Natural killer cell treated with Interleukin-12 subunit alpha and Interleukin-12 subunit beta and Interleukin-15 and Interleukin-18, amount 100 ng/mL, for 72 hours (primary cell): Measurements from ENCODE around the gene SLC44A5. TPM values are rescaled to one million over a fixed set of nuclear protein-coding genes. Genes with fewer than 3 reads are reported as not detected.
"Not testable (repeated sequence)": the region's sequence is repeated elsewhere in the genome, so short reads cannot be mapped to it uniquely, and the experiment has no call there.

Experiments
- ATAC-seq, 2 donors: fragments of 150-1000 bp; cut with Tn5 transposase in 1 of 2; sonication (Bioruptor Pico), chemical (Tn5 transposase) in 1 of 2; 2 replicates each; pipeline ENCODE4 v1.10.0; 2021
- DNase-seq: peaks from one replicate; pipeline ENCODE4 v3.0.0; 2022; ENCODE audit warnings: low spot score
- H3K27ac Mint-ChIP-seq, 2 donors: 1 replicate in 1 of 2; 2 replicates in 1 of 2; pipeline ENCODE4 v1.8.0; 2022; ENCODE audit warnings: mixed read lengths in 2 of 2, mild to moderate bottlenecking in 1 of 2, moderate library complexity in 1 of 2
- H3K27me3 Mint-ChIP-seq, 2 donors: 1 replicate in 1 of 2; 2 replicates in 1 of 2; pipeline ENCODE4 v1.8.0; 2022; ENCODE audit warnings: mixed read lengths in 2 of 2
- H3K36me3 Mint-ChIP-seq: one replicate; pipeline ENCODE4 v1.8.0; 2022; ENCODE audit warnings: mixed read lengths
- H3K4me1 Mint-ChIP-seq, 2 donors: 1 replicate in 1 of 2; 2 replicates in 1 of 2; pipeline ENCODE4 v1.8.0; 2022; ENCODE audit warnings: low read depth in 2 of 2, mixed read lengths in 2 of 2, mild to moderate bottlenecking in 1 of 2
- H3K4me3 Mint-ChIP-seq: one replicate; pipeline ENCODE4 v1.8.0; 2022; ENCODE audit warnings: mixed read lengths
- H3K9me3 Mint-ChIP-seq: 2 replicates; pipeline ENCODE4 v1.8.0; 2022; ENCODE audit warnings: mixed read lengths
- total RNA-seq, 2 donors: library from RNA; stranded (reverse); gene quantifications; one replicate each; pipeline ENCODE4 v1.2.3, GENCODE V29; 2022

Gene SLC44A5
- total RNA-seq, 2 donors from 2014 or later: 0.14 TPM; not detected in 1

GRCh38 chr1:75615613-75616435 lies 4.9 kb upstream of the SLC44A5 start:
- Mint-ChIP-seq H3K27me3 (peaks cover 47 to 62% of the 10 kb centered on the region in 2 donors), H3K36me3 (peaks cover 4% of the 10 kb centered on the region), H3K27ac (no peak overlapping the region), H3K9me3 (no peaks in the 10 kb centered on the region), H3K4me3 (peak overlapping the region; percentile 34), H3K4me1 (peaks cover 10% of the 10 kb centered on the region in 2 donors)
- no peak for DNase-seq
- peak; percentile 42 to 50 for ATAC-seq

GRCh38 chr1:75614399-75614756 lies 3.5 kb upstream of the SLC44A5 start:
- no peak for DNase-seq
- Mint-ChIP-seq H3K36me3 (peaks cover 4% of the 10 kb centered on the region), H3K4me1 (peaks cover 10% of the 10 kb centered on the region in 2 donors), H3K9me3 (no peaks in the 10 kb centered on the region), H3K4me3 (no peak overlapping the region), H3K27me3 (peaks cover 38 to 50% of the 10 kb centered on the region in 2 donors), H3K27ac (no peak overlapping the region)
- no peak for ATAC-seq

- no peak for ATAC-seq
- no peak overlapping the region for H3K4me3 Mint-ChIP-seq
- no peak overlapping the region for H3K27ac Mint-ChIP-seq
- H3K4me1 Mint-ChIP-seq: peaks cover 10% of the 10 kb centered on the region in 2 donors
- H3K27me3 Mint-ChIP-seq: peaks cover 34 to 52% of the 10 kb centered on the region in 2 donors
- peaks cover 4% of the 10 kb centered on the region for H3K36me3 Mint-ChIP-seq
- DNase-seq: no peak
- H3K9me3 Mint-ChIP-seq: no peaks in the 10 kb centered on the region
Observed at GRCh38 chr1:75613916-75614315, 3.0 kb upstream of the SLC44A5 start.

GRCh38 chr1:75612976-75613375 lies 2.1 kb upstream of the SLC44A5 start:
- ATAC-seq (no peak), DNase-seq (no peak)
- peaks cover 4% of the 10 kb centered on the region for H3K36me3 Mint-ChIP-seq
- H3K9me3 Mint-ChIP-seq: peaks cover 4% of the 10 kb centered on the region
- no peak overlapping the region for H3K27ac Mint-ChIP-seq
- H3K4me1 Mint-ChIP-seq: peaks cover 10% of the 10 kb centered on the region in 2 donors
- H3K4me3 Mint-ChIP-seq: no peak overlapping the region
- peaks cover 35 to 53% of the 10 kb centered on the region in 2 donors for H3K27me3 Mint-ChIP-seq

- H3K4me3 Mint-ChIP-seq: no peak overlapping the region
- DNase-seq (no peak), ATAC-seq (no peak)
- no peaks in the 10 kb centered on the region for H3K4me1 Mint-ChIP-seq
- H3K36me3 Mint-ChIP-seq: no peaks in the 10 kb centered on the region
- peaks cover 0 to 11% of the 10 kb centered on the region in 2 donors for H3K27me3 Mint-ChIP-seq
- no peak overlapping the region for H3K27ac Mint-ChIP-seq
- no peaks in the 10 kb centered on the region for H3K9me3 Mint-ChIP-seq
Observed at GRCh38 chr1:75602486-75602885, 8.4 kb downstream of the SLC44A5 start.

GRCh38 chr1:75600781-75601180 lies 10.1 kb downstream of the SLC44A5 start:
- H3K4me1 Mint-ChIP-seq: no peaks in the 10 kb centered on the region
- no peak overlapping the region for H3K4me3 Mint-ChIP-seq

GRCh38 chr1:75594327-75594726 lies 16.6 kb downstream of the SLC44A5 start:
- no peaks in the 10 kb centered on the region for H3K4me1 Mint-ChIP-seq
- no peak for ATAC-seq
- no peak overlapping the region for H3K27ac Mint-ChIP-seq
- H3K9me3 Mint-ChIP-seq: peaks cover 2% of the 10 kb centered on the region
- no peaks in the 10 kb centered on the region for H3K27me3 Mint-ChIP-seq
- no peaks in the 10 kb centered on the region for H3K36me3 Mint-ChIP-seq
- no peak for DNase-seq
- H3K4me3 Mint-ChIP-seq: no peak overlapping the region

More at GRCh38 chr1:75600781-75601180, 10.1 kb downstream of the SLC44A5 start:
- DNase-seq (no peak), ATAC-seq (no peak)
- no peak overlapping the region for H3K27ac Mint-ChIP-seq
- H3K27me3 Mint-ChIP-seq: no peaks in the 10 kb centered on the region
- H3K9me3 Mint-ChIP-seq: no peaks in the 10 kb centered on the region
- H3K36me3 Mint-ChIP-seq: no peaks in the 10 kb centered on the region

GRCh38 chr1:75593457-75593856 lies 17.5 kb downstream of the SLC44A5 start:
- not testable (repeated sequence) for DNase-seq, H3K27ac Mint-ChIP-seq, H3K4me3 Mint-ChIP-seq, H3K36me3 Mint-ChIP-seq, H3K4me1 Mint-ChIP-seq, ATAC-seq, H3K9me3 Mint-ChIP-seq, H3K27me3 Mint-ChIP-seq

GRCh38 chr1:75589637-75590036 lies 21.3 kb downstream of the SLC44A5 start:
- H3K4me3 Mint-ChIP-seq: no peak overlapping the region
- no peak overlapping the region for H3K27ac Mint-ChIP-seq
- DNase-seq (no peak), ATAC-seq (no peak)
- H3K27me3 Mint-ChIP-seq: no peaks in the 10 kb centered on the region
- H3K9me3 Mint-ChIP-seq: peaks cover 6% of the 10 kb centered on the region
- no peaks in the 10 kb centered on the region for H3K4me1 Mint-ChIP-seq
- no peaks in the 10 kb centered on the region for H3K36me3 Mint-ChIP-seq

- Mint-ChIP-seq H3K9me3 (peaks cover 6% of the 10 kb centered on the region), H3K4me3 (no peak overlapping the region)
- ATAC-seq: no peak
Observed at GRCh38 chr1:75588779-75589475, 22.0 kb downstream of the SLC44A5 start.

GRCh38 chr1:75587692-75588091 lies 23.2 kb downstream of the SLC44A5 start:
- DNase-seq (no peak), ATAC-seq (no peak)
- no peaks in the 10 kb centered on the region for H3K27me3 Mint-ChIP-seq
- no peak overlapping the region for H3K27ac Mint-ChIP-seq
- no peak overlapping the region for H3K4me3 Mint-ChIP-seq
- H3K9me3 Mint-ChIP-seq: peaks cover 6% of the 10 kb centered on the region
- H3K36me3 Mint-ChIP-seq: no peaks in the 10 kb centered on the region
- H3K4me1 Mint-ChIP-seq: no peaks in the 10 kb centered on the region

More at GRCh38 chr1:75588779-75589475, 22.0 kb downstream of the SLC44A5 start:
- DNase-seq: no peak
- no peaks in the 10 kb centered on the region for H3K27me3 Mint-ChIP-seq
- H3K36me3 Mint-ChIP-seq: no peaks in the 10 kb centered on the region
- no peaks in the 10 kb centered on the region for H3K4me1 Mint-ChIP-seq
- no peak overlapping the region for H3K27ac Mint-ChIP-seq

GRCh38 chr1:75583282-75583681 lies 27.6 kb downstream of the SLC44A5 start:
- no peaks in the 10 kb centered on the region for H3K27me3 Mint-ChIP-seq
- no peak overlapping the region for H3K27ac Mint-ChIP-seq
- peaks cover 2% of the 10 kb centered on the region for H3K9me3 Mint-ChIP-seq
- no peaks in the 10 kb centered on the region for H3K4me1 Mint-ChIP-seq
- ATAC-seq (no peak), DNase-seq (no peak)
- no peak overlapping the region for H3K4me3 Mint-ChIP-seq
- no peaks in the 10 kb centered on the region for H3K36me3 Mint-ChIP-seq

GRCh38 chr1:75582725-75583261 lies 28.1 kb downstream of the SLC44A5 start:
- H3K27me3 Mint-ChIP-seq: no peaks in the 10 kb centered on the region
- no peak for DNase-seq
- no peak for ATAC-seq
- no peaks in the 10 kb centered on the region for H3K36me3 Mint-ChIP-seq
- no peak overlapping the region for H3K4me3 Mint-ChIP-seq
- H3K4me1 Mint-ChIP-seq: no peaks in the 10 kb centered on the region
- H3K9me3 Mint-ChIP-seq: peaks cover under 1% of the 10 kb centered on the region
- H3K27ac Mint-ChIP-seq: no peak overlapping the region

GRCh38 chr1:75579046-75579445 lies 31.9 kb downstream of the SLC44A5 start:
- Mint-ChIP-seq H3K36me3 (no peaks in the 10 kb centered on the region), H3K4me1 (no peaks in the 10 kb centered on the region), H3K9me3 (peaks cover 5% of the 10 kb centered on the region), H3K27ac (no peak overlapping the region), H3K27me3 (peaks cover 0 to 3% of the 10 kb centered on the region in 2 donors), H3K4me3 (no peak overlapping the region)
- ATAC-seq (no peak), DNase-seq (no peak)
